ENCODE results near the gene ATP7B.

- TF ChIP-seq CTCF (IDR thresholded peaks at IDR 0.05) (no peak), ZFX (IDR thresholded peaks at IDR 0.05; ENCODE audit: borderline replicate concordance) (no peak)
These were observed 86.3 kb downstream of the ATP7B start for GRCh38 chr13:51924756-51925544.
